B cell (primary cell): ENCODE results near the gene RAB11FIP3. TPM values are rescaled to one million over a fixed set of nuclear protein-coding genes. Genes with fewer than 3 reads are reported as not detected.

Source experiments
- ATAC-seq: fragments of 200-7000 bp; cut with Tn5 transposase; one replicate; pipeline ENCODE4 v1.10.0; 2021; ENCODE audit warnings: low read depth, mild to moderate bottlenecking, moderate number of reproducible peaks, moderate library complexity
- CTCF ChIA-PET: fragments of 350-600 bp; sonication (Branson Sonifier 250); formaldehyde crosslinking; loops from one replicate; lab custom pipeline; 2021; ENCODE audit warnings: antibody characterized with exemption, inconsistent platforms; lab: Charles Lee
- POLR2A ChIA-PET: fragments of 350-600 bp; sonication (Branson Sonifier 250); formaldehyde crosslinking; loops from one replicate; lab custom pipeline; 2021; ENCODE audit warnings: antibody characterized with exemption; lab: Charles Lee
- DNase-seq: peaks from one replicate; pipeline ENCODE4 v3.0.0; 2013
- H2AFZ ChIP-seq: 2 replicates; pipeline ENCODE4 v1.6.1; 2012; ENCODE audit warnings: mild to moderate bottlenecking, low read depth, low read length; ENCODE audit not compliant: insufficient read depth, poor library complexity, severe bottlenecking
- H3K27ac ChIP-seq, 2 donors: 1 replicate in 1 of 2; 2 replicates in 1 of 2; pipeline ENCODE4 v1.5.1; 2012 to 2013; ENCODE audit warnings: low read length in 2 of 2, mild to moderate bottlenecking in 2 of 2, moderate library complexity in 1 of 2
- H3K27me3 ChIP-seq, 4 experiments: fragments of 200-600 bp in 1 of 4; sonication (generic) in 1 of 4; replicated peaks in 1 of 4; 1 replicate in 2 of 4; 2 replicates in 2 of 4; pipeline versions ENCODE4 v1.6.1 to v1.7.0; 2013 to 2016; ENCODE audit warnings: low read length in 3 of 4, mild to moderate bottlenecking in 2 of 4, mixed read lengths in 1 of 4, moderate library complexity in 1 of 4; ENCODE audit not compliant: insufficient read depth in 4 of 4, control insufficient read depth in 3 of 4; ENCODE audit errors: control extremely low read depth in 1 of 4
- H3K36me3 ChIP-seq, 2 experiments: replicated peaks in 1 of 2; 1 replicate in 1 of 2; 2 replicates in 1 of 2; pipeline versions ENCODE4 v1.6.1 to v1.7.1; 2013; ENCODE audit warnings: low read length in 1 of 2; ENCODE audit not compliant: insufficient read depth in 2 of 2, control insufficient read depth in 1 of 2; ENCODE audit errors: control extremely low read depth in 1 of 2, extremely low read depth in 1 of 2
- H3K4me1 ChIP-seq, 2 donors: fragments of 200-600 bp in 1 of 2; sonication (generic) in 1 of 2; 1 replicate in 1 of 2; 2 replicates in 1 of 2; pipeline versions ENCODE4 v1.5.1 to v1.6.1; 2013 to 2017; ENCODE audit warnings: low read length in 2 of 2; ENCODE audit not compliant: control insufficient read depth in 2 of 2, insufficient read depth in 2 of 2
- H3K4me2 ChIP-seq: replicated peaks from 2 replicates; pipeline ENCODE3; 2012; ENCODE audit warnings: mild to moderate bottlenecking, low read depth, low read length; ENCODE audit not compliant: poor library complexity, severe bottlenecking
- H3K4me3 ChIP-seq, 5 experiments: fragments of 200-600 bp in 1 of 5; sonication (generic) in 1 of 5; 1 replicate in 3 of 5; 2 replicates in 2 of 5; pipeline versions ENCODE4 v1.5.1 to v1.7.0; 2011 to 2016; ENCODE audit warnings: low read length in 4 of 5, mild to moderate bottlenecking in 4 of 5, low read depth in 2 of 5, control low read depth in 1 of 5, moderate library complexity in 1 of 5; ENCODE audit not compliant: insufficient read depth in 1 of 5; ENCODE audit errors: control extremely low read depth in 1 of 5, extremely low read depth in 1 of 5
- H3K79me2 ChIP-seq: fragments of 200-600 bp; sonication (generic); one replicate; pipeline ENCODE4 v1.6.0; 2016; ENCODE audit warnings: low read length; ENCODE audit not compliant: control insufficient read depth, insufficient read depth
- H3K9ac ChIP-seq: fragments of 200-600 bp; sonication (generic); 2 replicates; pipeline ENCODE4 v1.6.1; 2017; ENCODE audit warnings: mild to moderate bottlenecking, low read length, moderate library complexity
- H3K9me3 ChIP-seq, 3 donors: one replicate each; pipeline versions ENCODE4 v1.6.1 to v1.7.1; 2013; ENCODE audit warnings: low read length in 2 of 3; ENCODE audit not compliant: control insufficient read depth in 2 of 3, insufficient read depth in 1 of 3; ENCODE audit errors: control extremely low read depth in 1 of 3
- H4K20me1 ChIP-seq: 2 replicates; pipeline ENCODE4 v1.6.0; 2012; ENCODE audit warnings: mild to moderate bottlenecking, low read length; ENCODE audit not compliant: insufficient read depth, control insufficient read depth, poor library complexity, severe bottlenecking
- H3K27ac Mint-ChIP-seq: one replicate; pipeline ENCODE4 v1.8.0; 2021; ENCODE audit warnings: mixed read lengths
- H3K27me3 Mint-ChIP-seq: one replicate; pipeline ENCODE4 v1.8.0; 2021; ENCODE audit warnings: mixed read lengths
- H3K4me1 Mint-ChIP-seq: one replicate; pipeline ENCODE4 v1.8.0; 2021; ENCODE audit warnings: mixed read lengths
- H3K4me3 Mint-ChIP-seq: one replicate; pipeline ENCODE4 v1.8.0; 2021; ENCODE audit warnings: mixed read lengths
- H3K9me3 Mint-ChIP-seq: one replicate; pipeline ENCODE4 v1.8.0; 2022; ENCODE audit warnings: mixed read lengths; ENCODE audit not compliant: insufficient read depth
- CTCF ChIP-seq: fragments of 200-600 bp; IDR thresholded peaks from one replicate; pipeline ENCODE4 v1.8.0; 2022; ENCODE audit warnings: antibody characterized with exemption, mild to moderate bottlenecking
- EZH2 ChIP-seq: IDR thresholded peaks from 2 replicates; pipeline ENCODE4 v1.6.1; 2012; ENCODE audit warnings: borderline replicate concordance, low read depth, mild to moderate bottlenecking, moderate library complexity, low read length; ENCODE audit not compliant: insufficient read depth, poor library complexity, severe bottlenecking
- WGBS: methylation state at CpG from one replicate; pipeline ENCODE4 v1.1.5; 2013; ENCODE audit warnings: missing lambda C conversion rate; ENCODE audit not compliant: insufficient coverage; 5-methylcytosine and 5-hydroxymethylcytosine counted together
- intact Hi-C: fragments of 100-400 bp; cut with micrococcal nuclease; formaldehyde crosslinking; loops from one replicate; pipeline ENCODE4 v1.10.0; 2022
- polyA plus RNA-seq: library from polyadenylated mRNA; depleted of rRNA; stranded (reverse); fragments of >200 nt; gene quantifications from 2 replicates; pipeline ENCODE4 v1.2.3, GENCODE V29; 2012
- total RNA-seq, 2 donors: library from RNA; stranded (reverse); fragments of 120-200 nt in 1 of 2; gene quantifications; 1 replicate in 1 of 2; 2 replicates in 1 of 2; pipeline versions ENCODE4 v1.2.3 to v1.2.4, GENCODE V29; 2013 to 2022

The RAB11FIP3 gene
- total and polyA plus RNA-seq, 2 donors (not counting 1 experiment from before 2014, with no cell fraction given), result 24.3 to 57.2 TPM

- Mint-ChIP-seq H3K4me1 (no peaks in the 10 kb centered on the region), H3K9me3 (no peaks in the 10 kb centered on the region), H3K4me3 (no peak overlapping the region), H3K27me3 (no peaks in the 10 kb centered on the region), H3K27ac (no peak overlapping the region)
- Histone ChIP-seq H3K27me3 (no peaks in the 10 kb centered on the region), H4K20me1 (no peaks in the 10 kb centered on the region), H3K4me3 (no peak overlapping the region), H3K9me3 (peaks cover 0 to 3% (median 0%) of the 10 kb centered on the region in 3 donors), H3K36me3 (peaks cover 0 to 14% of the 10 kb centered on the region in 2 experiments), H3K79me2 (no peaks in the 10 kb centered on the region), H2AFZ (no peak overlapping the region), H3K27ac (no peak overlapping the region), H3K4me1 (no peaks in the 10 kb centered on the region), H3K4me2 (no peak overlapping the region), H3K9ac (no peak overlapping the region)
- POLR2A ChIA-PET, result no interaction called here
- intact Hi-C loops, result loop anchor here (5.0 kb wide), 1 partner anchor 97 kb away; no protein-coding TSS in a partner anchor
- no peak for TF ChIP-seq EZH2
- TF ChIP-seq CTCF, result no peak
- CTCF ChIA-PET, result no interaction called here
- ATAC-seq, result no peak
- 95% methylated on average over 16 of the region's 16 CpGs for WGBS
- DNase-seq, result no peak
Measured at GRCh38 chr16:489606-490005, 64.2 kb downstream of the RAB11FIP3 start.

GRCh38 chr16:490768-491167 lies 65.3 kb downstream of the RAB11FIP3 start:
- no peaks in the 10 kb centered on the region for H3K9me3 Mint-ChIP-seq

More at GRCh38 chr16:490768-491167, 65.3 kb downstream of the RAB11FIP3 start:
- Mint-ChIP-seq H3K27ac (no peak overlapping the region), H3K4me1 (no peaks in the 10 kb centered on the region), H3K27me3 (no peaks in the 10 kb centered on the region), H3K4me3 (no peak overlapping the region)
- Histone ChIP-seq H3K36me3 (peaks cover 0 to 14% of the 10 kb centered on the region in 2 experiments), H3K27me3 (no peaks in the 10 kb centered on the region), H3K79me2 (no peaks in the 10 kb centered on the region), H4K20me1 (no peaks in the 10 kb centered on the region), H3K9me3 (peaks cover 0 to 3% (median 0%) of the 10 kb centered on the region in 3 donors), H2AFZ (no peak overlapping the region), H3K4me1 (no peaks in the 10 kb centered on the region), H3K9ac (no peak overlapping the region), H3K4me2 (no peak overlapping the region), H3K27ac (no peak overlapping the region), H3K4me3 (no peak overlapping the region)
- ChIA-PET CTCF (no interaction called here), POLR2A (no interaction called here)
- no peak for TF ChIP-seq EZH2
- TF ChIP-seq CTCF, result no peak
- no peak for DNase-seq
- WGBS, result 94% methylated on average over 10 of the region's 10 CpGs
- no peak for ATAC-seq
- intact Hi-C loops, result no loop called here
